ENCODE data around the gene LEPROT. TPM values are rescaled to one million over a fixed set of nuclear protein-coding genes. Genes with fewer than 3 reads are reported as not detected.

Gene LEPROT
- total RNA-seq, 6 experiments from 2014 or later: 100 to 124 (median 108) TPM

GRCh38 chr1:65424573-65424889 lies 4.1 kb downstream of the LEPROT start:
- Mint-ChIP-seq H3K27me3 (ENCODE audit: insufficient read depth) (no peaks in the 10 kb centered on the region; the same call in 1 of the 2 replicates), H3K27ac (no peak overlapping the region), H3K4me3 (peak overlapping the region; percentile 76), H3K36me3 (ENCODE audit: low read depth) (peaks cover 26% of the 10 kb centered on the region), H3K9me3 (no peaks in the 10 kb centered on the region), H3K4me1 (ENCODE audit: low read depth) (peaks cover 19% of the 10 kb centered on the region)
- no peak for TF ChIP-seq CTCF (IDR thresholded peaks at IDR 0.05)
- DNase-seq: no peak

DNA sequence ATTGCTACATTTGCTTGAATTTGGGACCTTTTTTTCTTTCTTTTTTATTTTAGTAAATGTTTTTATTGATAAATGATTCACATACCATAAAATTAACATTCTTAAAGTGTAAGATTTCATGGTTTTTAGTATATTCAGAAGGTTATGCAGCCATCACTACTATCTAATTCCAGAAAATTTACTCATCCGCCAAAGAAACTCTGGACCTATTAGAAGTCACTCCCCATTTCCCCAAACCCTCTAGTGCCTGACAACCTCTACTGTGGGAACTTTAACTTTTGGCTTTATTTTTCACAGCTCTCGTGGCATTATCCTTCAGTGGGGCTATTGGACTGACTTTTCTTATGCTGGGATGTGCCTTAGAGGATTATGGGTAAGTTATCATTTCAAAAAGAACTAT lies 4.5 kb downstream of the LEPROT start:
- peaks cover 19% of the 10 kb centered on the region for H3K4me1 Mint-ChIP-seq (ENCODE audit: low read depth)
- H3K27ac Mint-ChIP-seq: no peak overlapping the region
- no peaks in the 10 kb centered on the region for H3K9me3 Mint-ChIP-seq
- no peak for TF ChIP-seq CTCF (IDR thresholded peaks at IDR 0.05)
- no peaks in the 10 kb centered on the region; the same call in 1 of the 2 replicates for H3K27me3 Mint-ChIP-seq (ENCODE audit: insufficient read depth)
- peak overlapping the region; percentile 76 for H3K4me3 Mint-ChIP-seq
- peaks cover 26% of the 10 kb centered on the region for H3K36me3 Mint-ChIP-seq (ENCODE audit: low read depth)
- DNase-seq: no peak

GRCh38 chr1:65425697-65426096 lies 5.2 kb downstream of the LEPROT start:
- Mint-ChIP-seq H3K9me3 (no peaks in the 10 kb centered on the region), H3K27ac (no peak overlapping the region), H3K27me3 (ENCODE audit: insufficient read depth) (no peaks in the 10 kb centered on the region; the same call in 1 of the 2 replicates), H3K4me1 (ENCODE audit: low read depth) (peaks cover 26% of the 10 kb centered on the region), H3K36me3 (ENCODE audit: low read depth) (peaks cover 27% of the 10 kb centered on the region), H3K4me3 (peak overlapping the region; percentile 76)
- peak; percentile 92 for DNase-seq
- TF ChIP-seq CTCF (IDR thresholded peaks at IDR 0.05): no peak

DNA sequence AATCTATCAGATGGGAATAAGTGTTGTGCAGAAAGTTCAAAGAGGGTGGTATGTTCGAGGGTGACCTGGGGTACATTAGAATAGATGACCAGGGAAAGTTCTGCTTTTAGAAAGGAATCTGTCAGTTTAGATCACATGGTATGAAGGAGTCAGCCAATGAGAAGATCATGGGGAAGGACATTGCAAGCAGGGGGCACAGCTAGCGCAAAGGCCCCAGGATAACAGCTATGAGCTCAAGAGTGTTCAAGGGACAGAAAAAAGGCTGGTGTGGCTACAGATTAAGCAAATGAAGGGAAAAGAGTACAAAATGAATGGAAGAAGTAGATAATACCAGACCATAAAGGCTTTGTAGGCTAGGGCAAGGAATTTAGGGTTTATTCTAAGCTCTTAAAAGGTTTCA lies 8.6 kb downstream of the LEPROT start:
- H3K4me1 Mint-ChIP-seq (ENCODE audit: low read depth): peaks cover 35% of the 10 kb centered on the region
- H3K27me3 Mint-ChIP-seq (ENCODE audit: insufficient read depth): no peaks in the 10 kb centered on the region; the same call in 1 of the 2 replicates
- no peak for TF ChIP-seq CTCF (IDR thresholded peaks at IDR 0.05)
- H3K9me3 Mint-ChIP-seq: no peaks in the 10 kb centered on the region
- H3K27ac Mint-ChIP-seq: peak overlapping the region; percentile 95
- no peak for DNase-seq
- peaks cover 41% of the 10 kb centered on the region for H3K36me3 Mint-ChIP-seq (ENCODE audit: low read depth)
- H3K4me3 Mint-ChIP-seq: no peak overlapping the region

GRCh38 chr1:65429806-65430205 lies 9.3 kb downstream of the LEPROT start:
- H3K4me3 Mint-ChIP-seq: peak overlapping the region; percentile 76
- peak overlapping the region; percentile 95 for H3K27ac Mint-ChIP-seq
- H3K27me3 Mint-ChIP-seq (ENCODE audit: insufficient read depth): no peaks in the 10 kb centered on the region; the same call in 1 of the 2 replicates
- peaks cover 41% of the 10 kb centered on the region for H3K36me3 Mint-ChIP-seq (ENCODE audit: low read depth)
- peak; percentile 83 for DNase-seq
- TF ChIP-seq CTCF (IDR thresholded peaks at IDR 0.05): no peak
- H3K9me3 Mint-ChIP-seq: no peaks in the 10 kb centered on the region
- H3K4me1 Mint-ChIP-seq (ENCODE audit: low read depth): peaks cover 41% of the 10 kb centered on the region

All from HFFc6 (cell line).